DOHH2 (cell line): ENCODE data around the gene NMT2.

Experiments used
- H3F3A ChIP-seq: fragments of 200-600 bp; sonication (generic), shearing (Covaris generic); 2 replicates; pipeline ENCODE4 v1.6.0; 2016; ENCODE audit warnings: antibody characterized with exemption, mild to moderate bottlenecking; ENCODE audit not compliant: control insufficient read depth, insufficient read depth
- H3K27ac ChIP-seq: fragments of 200-600 bp; sonication (generic); 2 replicates; pipeline ENCODE4 v1.5.1; 2014; ENCODE audit warnings: low read depth, mild to moderate bottlenecking, low read length, moderate library complexity
- H3K27me3 ChIP-seq: fragments of 200-600 bp; sonication (generic); 2 replicates; pipeline ENCODE4 v1.6.1; 2014; ENCODE audit warnings: mild to moderate bottlenecking, low read length, mixed read lengths; ENCODE audit not compliant: control insufficient read depth
- H3K36me3 ChIP-seq: fragments of 200-600 bp; sonication (generic); 2 replicates; pipeline ENCODE4 v1.6.1; 2014; ENCODE audit warnings: mild to moderate bottlenecking, low read length, moderate library complexity, mixed read lengths; ENCODE audit not compliant: control insufficient read depth
- H3K4me1 ChIP-seq: fragments of 200-600 bp; sonication (generic); 2 replicates; pipeline ENCODE4 v1.6.1; 2014; ENCODE audit warnings: mild to moderate bottlenecking, low read length, mixed read lengths; ENCODE audit not compliant: control insufficient read depth
- H3K4me2 ChIP-seq: fragments of 200-600 bp; sonication (generic); 2 replicates; pipeline ENCODE4 v1.6.0; 2014; ENCODE audit warnings: mild to moderate bottlenecking, low read length, moderate library complexity
- H3K4me3 ChIP-seq: fragments of 200-600 bp; sonication (generic); 2 replicates; pipeline ENCODE4 v1.5.1; 2014; ENCODE audit warnings: mild to moderate bottlenecking, low read length, mixed read lengths
- H3K79me2 ChIP-seq: fragments of 200-600 bp; sonication (generic); 2 replicates; pipeline ENCODE4 v1.6.1; 2014; ENCODE audit warnings: mild to moderate bottlenecking, low read length, mixed read lengths; ENCODE audit not compliant: control insufficient read depth
- H3K9me2 ChIP-seq: fragments of 200-600 bp; sonication (generic); replicated peaks from 2 replicates; pipeline ENCODE4 v1.6.1; 2014; ENCODE audit warnings: mild to moderate bottlenecking, low read length, mixed read lengths; ENCODE audit not compliant: control insufficient read depth
- H3K9me3 ChIP-seq: fragments of 200-600 bp; sonication (generic); 2 replicates; pipeline ENCODE4 v1.6.1; 2014; ENCODE audit warnings: antibody characterized with exemption, low read length, mixed read lengths; ENCODE audit not compliant: control insufficient read depth, insufficient read depth
- H4K20me1 ChIP-seq: fragments of 200-600 bp; sonication (generic); 2 replicates; pipeline ENCODE4 v1.6.0; 2014; ENCODE audit warnings: low read depth, mild to moderate bottlenecking, antibody characterized with exemption, low read length, moderate library complexity; ENCODE audit not compliant: control insufficient read depth, insufficient read depth
- CTCF ChIP-seq: fragments of 200-600 bp; sonication (generic); IDR thresholded peaks from one replicate; pipeline ENCODE4 v1.5.1; 2014; ENCODE audit warnings: antibody characterized with exemption, mild to moderate bottlenecking, low read depth, low read length; ENCODE audit not compliant: poor library complexity, severe bottlenecking
- EZH2phosphoT487 ChIP-seq: fragments of 200-600 bp; sonication (generic); IDR thresholded peaks from 2 replicates; pipeline ENCODE4 v1.6.1; 2017; ENCODE audit warnings: borderline replicate concordance, mild to moderate bottlenecking, antibody characterized with exemption, low read length, moderate library complexity, mixed read lengths

Gene NMT2

DNA sequence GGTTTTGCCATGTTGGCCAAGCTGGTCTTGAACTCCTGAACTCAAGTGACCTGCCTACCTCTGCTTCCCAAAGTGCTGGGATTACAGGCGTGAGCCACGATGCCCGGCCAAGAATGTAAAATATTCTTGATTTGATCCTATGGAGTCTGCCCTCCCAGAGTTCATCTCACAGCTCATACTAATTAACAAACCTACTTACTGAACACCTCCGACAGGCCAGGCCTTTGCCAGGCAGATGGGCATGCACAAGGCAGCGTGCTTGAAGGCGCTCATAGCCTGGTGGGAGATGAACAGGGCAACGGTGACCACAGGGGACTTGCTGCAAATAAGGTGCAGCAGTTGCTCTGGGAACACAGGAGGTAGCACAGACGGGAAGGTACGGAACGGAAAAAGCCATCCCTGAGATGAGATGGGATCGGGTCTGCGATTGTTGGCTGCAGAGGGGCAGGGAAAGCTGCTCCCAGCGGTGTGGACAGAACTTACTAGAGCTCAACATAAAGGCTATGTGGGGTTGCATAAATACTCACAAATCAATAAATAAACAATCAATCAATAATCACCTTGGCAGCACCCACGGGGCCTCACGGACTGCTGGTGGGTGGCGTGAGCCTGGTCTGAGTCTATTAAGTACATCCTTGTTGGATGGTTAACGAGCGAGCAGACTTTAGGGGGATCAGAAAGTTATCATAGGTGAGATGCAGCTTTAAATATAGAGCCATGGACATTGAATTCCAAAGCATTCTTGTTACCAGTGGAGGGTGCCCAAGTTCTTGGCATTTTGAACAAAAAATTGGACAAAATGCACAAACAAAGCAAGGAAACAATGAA lies 84.6 kb downstream of the NMT2 start:
- no peak overlapping the region for H3K27ac ChIP-seq
- H3K4me3 ChIP-seq = no peak overlapping the region
- no peaks in the 10 kb centered on the region for H3K79me2 ChIP-seq
- no peaks in the 10 kb centered on the region for H3K9me2 ChIP-seq
- no peaks in the 10 kb centered on the region for H3F3A ChIP-seq
- H3K4me2 ChIP-seq = no peak overlapping the region
- peaks cover 6% of the 10 kb centered on the region; the same call in 1 of the 2 replicates for H3K4me1 ChIP-seq
- H4K20me1 ChIP-seq = no peaks in the 10 kb centered on the region
- no peak for TF ChIP-seq CTCF
- no peak for TF ChIP-seq EZH2phosphoT487
- H3K9me3 ChIP-seq = no peaks in the 10 kb centered on the region
- no peaks in the 10 kb centered on the region for H3K36me3 ChIP-seq
- H3K27me3 ChIP-seq = no peaks in the 10 kb centered on the region

DNA sequence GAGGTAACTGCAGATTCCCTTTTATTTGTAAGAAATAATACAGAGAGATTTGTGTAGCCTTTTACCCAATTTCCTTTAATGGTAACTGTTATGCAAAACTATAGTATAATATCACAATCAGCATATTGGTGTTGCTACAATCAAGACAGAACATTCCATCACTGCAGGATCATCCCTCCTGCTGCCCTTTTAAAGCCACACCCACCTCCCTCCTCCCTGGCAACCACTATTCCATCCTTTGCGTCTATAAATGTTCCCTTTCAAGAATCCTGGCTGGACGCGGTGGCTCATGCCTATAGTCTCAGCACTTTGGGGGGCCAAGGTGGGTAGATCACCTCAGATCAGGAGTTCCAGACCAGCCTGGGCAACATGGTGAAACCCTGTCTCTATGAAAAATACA lies 93.1 kb downstream of the NMT2 start:
- Histone ChIP-seq H3K4me2 (no peak overlapping the region), H3K9me3 (no peaks in the 10 kb centered on the region), H3K27me3 (peaks cover 6% of the 10 kb centered on the region; the same call in 1 of the 2 replicates), H3K79me2 (no peaks in the 10 kb centered on the region), H3K27ac (no peak overlapping the region), H3K4me3 (no peak overlapping the region), H3K4me1 (no peaks in the 10 kb centered on the region), H3K9me2 (no peaks in the 10 kb centered on the region), H3F3A (no peaks in the 10 kb centered on the region), H3K36me3 (no peaks in the 10 kb centered on the region), H4K20me1 (no peaks in the 10 kb centered on the region)
- TF ChIP-seq CTCF = no peak
- TF ChIP-seq EZH2phosphoT487 = no peak

DNA sequence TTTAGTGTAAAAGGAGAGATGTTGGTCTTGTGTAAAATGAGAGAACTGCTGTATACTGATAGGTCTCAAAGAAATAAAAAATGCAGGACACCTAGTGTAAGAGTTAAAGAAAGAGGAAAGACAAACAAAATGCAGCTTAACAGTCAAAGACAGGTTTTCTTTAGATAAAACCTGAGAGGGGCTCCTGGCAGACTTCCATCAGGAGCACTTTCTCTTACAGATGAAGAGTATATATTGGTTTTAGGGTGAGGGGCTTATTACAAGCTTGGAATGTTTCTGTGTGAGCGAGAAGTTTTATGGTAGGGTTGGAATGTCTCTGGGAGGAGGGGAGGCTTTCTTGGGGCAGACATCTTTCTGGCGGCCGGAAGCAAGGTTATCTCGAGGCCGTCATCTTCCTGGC lies 96.1 kb downstream of the NMT2 start:
- H3K4me3 ChIP-seq = no peak overlapping the region
- no peak for TF ChIP-seq EZH2phosphoT487
- no peak for TF ChIP-seq CTCF
- no peak overlapping the region for H3K27ac ChIP-seq
- no peak overlapping the region for H3K4me2 ChIP-seq
- H3K36me3 ChIP-seq = no peaks in the 10 kb centered on the region
- H3K27me3 ChIP-seq = peaks cover 6% of the 10 kb centered on the region; the same call in 1 of the 2 replicates
- H4K20me1 ChIP-seq = no peaks in the 10 kb centered on the region
- no peaks in the 10 kb centered on the region for H3K9me3 ChIP-seq
- H3K79me2 ChIP-seq = no peaks in the 10 kb centered on the region
- no peaks in the 10 kb centered on the region for H3K4me1 ChIP-seq
- no peaks in the 10 kb centered on the region for H3K9me2 ChIP-seq
- no peaks in the 10 kb centered on the region for H3F3A ChIP-seq
